ENCODE measurements around the gene DDX55. TPM values are rescaled to one million over a fixed set of nuclear protein-coding genes. Genes with fewer than 3 reads are reported as not detected.
A peak's percentile ranks its signal among the peaks of the same experiment; 100 is the strongest.

Gene DDX55
- total and polyA plus RNA-seq, 3 experiments from 2014 or later, result 21.1 to 53.4 (median 46.2) TPM

GRCh38 chr12:123659996-123660727 lies 58.3 kb downstream of the DDX55 start:
- Histone ChIP-seq H3K4me1 (ENCODE audit: insufficient read depth, low read length) (no peaks in the 10 kb centered on the region), H3K9me3 (ENCODE audit: low read length) (no peaks in the 10 kb centered on the region), H3K27ac (ENCODE audit: low read depth, low read length) (no peak overlapping the region), H3K4me3 (ENCODE audit: low read length) (no peak overlapping the region), H3K36me3 (ENCODE audit: insufficient read depth, low read length) (peaks cover 15% of the 10 kb centered on the region), H3K27me3 (ENCODE audit: insufficient read depth, low read length, poor library complexity, severe bottlenecking) (no peaks in the 10 kb centered on the region)
- peaks cover 5 to 47% (median 14%) of the 10 kb centered on the region in 3 donors for H3K36me3 Mint-ChIP-seq
- CTCF ChIA-PET, result no interaction called here
- peaks cover 0 to 8% (median 5%) of the 10 kb centered on the region in 3 donors for H3K4me1 Mint-ChIP-seq
- peak overlapping the region; percentile 42 to 77 (median 70) for H3K27ac Mint-ChIP-seq
- H3K4me3 Mint-ChIP-seq, result peak overlapping the region in 1 of 7 donors; percentile 34
- H3K9me3 Mint-ChIP-seq, result no peaks in the 10 kb centered on the region
- POLR2A ChIA-PET, result no interaction called here
- H3K27me3 Mint-ChIP-seq, result no peaks in the 10 kb centered on the region
- DNase-seq, result no peak

GRCh38 chr12:123667771-123668170 lies 65.9 kb downstream of the DDX55 start:
- DNase-seq, result no peak
- Histone ChIP-seq H3K4me1 (ENCODE audit: insufficient read depth, low read length) (peaks cover 10% of the 10 kb centered on the region), H3K27me3 (ENCODE audit: insufficient read depth, low read length, poor library complexity, severe bottlenecking) (no peaks in the 10 kb centered on the region), H3K9me3 (ENCODE audit: low read length) (no peaks in the 10 kb centered on the region), H3K4me3 (ENCODE audit: low read length) (no peak overlapping the region), H3K36me3 (ENCODE audit: insufficient read depth, low read length) (no peaks in the 10 kb centered on the region), H3K27ac (ENCODE audit: low read depth, low read length) (no peak overlapping the region)
- H3K27ac Mint-ChIP-seq, result peak overlapping the region in 2 of 8 donors; percentile 45 to 52
- H3K36me3 Mint-ChIP-seq, result peaks cover 0 to 4% (median 1%) of the 10 kb centered on the region in 3 donors
- H3K9me3 Mint-ChIP-seq, result no peaks in the 10 kb centered on the region
- ChIA-PET POLR2A (no interaction called here), CTCF (no interaction called here)
- H3K27me3 Mint-ChIP-seq, result no peaks in the 10 kb centered on the region
- no peak overlapping the region for H3K4me3 Mint-ChIP-seq
- peaks cover 13 to 17% (median 17%) of the 10 kb centered on the region in 3 donors for H3K4me1 Mint-ChIP-seq

Other genes starting within 250 kb of the DDX55 start
- gene SBNO1, start 237.3 kb upstream of the DDX55 start, total RNA-seq, result 10 to 100 TPM; 52.1 to 53.8 TPM
- 42.8 TPM for gene SBNO1, start 237.3 kb upstream of the DDX55 start, polyA plus RNA-seq
- 10 to 100 TPM; 46.8 to 49.9 TPM for gene KMT5A, start 218.0 kb upstream of the DDX55 start, total RNA-seq
- gene KMT5A, start 218.0 kb upstream of the DDX55 start, polyA plus RNA-seq, result 5.0 TPM
- 10 to 100 TPM; 26.9 to 27.6 TPM for gene RILPL2, start 165.4 kb upstream of the DDX55 start, total RNA-seq
- 8.4 TPM for gene RILPL2, start 165.4 kb upstream of the DDX55 start, polyA plus RNA-seq
- 10 to 100 TPM; 21.9 to 23.8 TPM for gene SNRNP35, start 144.0 kb upstream of the DDX55 start, total RNA-seq
- 26.5 TPM for gene SNRNP35, start 144.0 kb upstream of the DDX55 start, polyA plus RNA-seq
- gene RILPL1, start 68.4 kb upstream of the DDX55 start, total RNA-seq, result 1 to 10 TPM; 2.7 to 4.6 TPM
- gene RILPL1, start 68.4 kb upstream of the DDX55 start, polyA plus RNA-seq, result 0.55 TPM
- gene TMED2, start 17.5 kb upstream of the DDX55 start, total RNA-seq, result 100 to 1,000 TPM; 191 to 194 TPM
- gene TMED2, start 17.5 kb upstream of the DDX55 start, polyA plus RNA-seq, result 314 TPM
- 10 to 100 TPM; 91.3 to 99.1 TPM for gene EIF2B1, start 31.6 kb downstream of the DDX55 start, total RNA-seq
- 61.1 TPM for gene EIF2B1, start 31.6 kb downstream of the DDX55 start, polyA plus RNA-seq
- 10 to 100 TPM; 72.0 to 74.6 TPM for gene GTF2H3, start 31.7 kb downstream of the DDX55 start, total RNA-seq
- gene GTF2H3, start 31.7 kb downstream of the DDX55 start, polyA plus RNA-seq, result 24.8 TPM
- gene TCTN2, start 69.0 kb downstream of the DDX55 start, total RNA-seq, result 1 to 10 TPM; 5.5 to 5.7 TPM
- 1.5 TPM for gene TCTN2, start 69.0 kb downstream of the DDX55 start, polyA plus RNA-seq
- gene ATP6V0A2, start 110.3 kb downstream of the DDX55 start, total RNA-seq, result 100 to 1,000 TPM; 109 to 113 TPM
- gene ATP6V0A2, start 110.3 kb downstream of the DDX55 start, polyA plus RNA-seq, result 27.1 TPM
- under 1 TPM; 0.09 to 0.13 TPM for gene DNAH10, start 160.2 kb downstream of the DDX55 start, total RNA-seq
- gene DNAH10, start 160.2 kb downstream of the DDX55 start, polyA plus RNA-seq, result not detected

Measured in CD8-positive, alpha-beta memory T cell (primary cell).